GM23338 (cell line): ENCODE results near the gene MLH1. TPM values are rescaled to one million over a fixed set of nuclear protein-coding genes. Genes with fewer than 3 reads are reported as not detected.

Experiments used
- ATAC-seq: fragments of 200-7000 bp; cut with Tn5 transposase; 3 replicates; pipeline ENCODE4 v1.9.1; 2020
- DNase-seq: peaks from one replicate; pipeline ENCODE4 v3.0.0-alpha.2; 2015; ENCODE audit warnings: low spot score
- H2AFZ ChIP-seq: fragments of 200-600 bp; sonication (generic); 2 replicates; pipeline ENCODE4 v1.8.0; 2016; ENCODE audit warnings: antibody characterized with exemption, mild to moderate bottlenecking, moderate library complexity
- H3F3A ChIP-seq: fragments of 200-600 bp; sonication (generic); replicated peaks from 2 replicates; pipeline ENCODE4 v1.8.0; 2017; ENCODE audit warnings: antibody characterized with exemption, mixed run types, low read depth
- H3K27ac ChIP-seq: fragments of 200-600 bp; sonication (generic); 2 replicates; pipeline ENCODE4 v1.6.1; 2016; ENCODE audit warnings: low read depth
- H3K27me3 ChIP-seq: fragments of 200-600 bp; sonication (generic); 2 replicates; pipeline ENCODE4 v1.8.0; 2016; ENCODE audit warnings: mild to moderate bottlenecking, mixed run types, moderate library complexity; ENCODE audit not compliant: insufficient read depth
- H3K36me3 ChIP-seq: fragments of 200-600 bp; sonication (generic); 2 replicates; pipeline ENCODE4 v1.8.0; 2016; ENCODE audit warnings: mild to moderate bottlenecking; ENCODE audit not compliant: insufficient read depth
- H3K4me1 ChIP-seq: fragments of 200-600 bp; sonication (generic); 2 replicates; pipeline ENCODE4 v1.8.0; 2016; ENCODE audit warnings: mild to moderate bottlenecking, moderate library complexity; ENCODE audit not compliant: insufficient read depth
- H3K4me2 ChIP-seq: fragments of 200-600 bp; sonication (generic); 2 replicates; pipeline ENCODE4 v1.7.1; 2017; ENCODE audit warnings: mixed run types
- H3K4me3 ChIP-seq: fragments of 200-600 bp; sonication (generic); 2 replicates; pipeline ENCODE4 v1.6.1; 2016; ENCODE audit warnings: mixed run types
- H3K79me2 ChIP-seq: fragments of 200-600 bp; sonication (generic); replicated peaks from 2 replicates; pipeline ENCODE4 v1.8.0; 2017; ENCODE audit warnings: mild to moderate bottlenecking; ENCODE audit not compliant: insufficient read depth
- H3K9me2 ChIP-seq: fragments of 200-600 bp; sonication (generic); 2 replicates; pipeline ENCODE4 v1.8.0; 2017; ENCODE audit not compliant: insufficient read depth
- H4K20me1 ChIP-seq: fragments of 200-600 bp; sonication (generic); replicated peaks from 2 replicates; pipeline ENCODE4 v1.8.0; 2017; ENCODE audit warnings: mild to moderate bottlenecking; ENCODE audit not compliant: insufficient read depth
- H3K27ac Mint-ChIP-seq: 2 replicates; pipeline ENCODE4 v1.8.0; 2020; ENCODE audit warnings: inconsistent platforms, mild to moderate bottlenecking, moderate library complexity, mixed read lengths
- H3K27me3 Mint-ChIP-seq: 3 replicates; pipeline ENCODE4 v1.8.0; 2022; ENCODE audit warnings: low read depth, mild to moderate bottlenecking, moderate library complexity, mixed read lengths, inconsistent platforms; ENCODE audit not compliant: insufficient read depth, poor library complexity
- H3K36me3 Mint-ChIP-seq: 3 replicates; pipeline ENCODE4 v1.8.0; 2021; ENCODE audit warnings: low read depth, mild to moderate bottlenecking, inconsistent platforms, moderate library complexity, mixed read lengths
- H3K4me1 Mint-ChIP-seq: 3 replicates; pipeline ENCODE4 v1.8.0; 2020; ENCODE audit warnings: mild to moderate bottlenecking, inconsistent platforms, mixed read lengths
- H3K4me3 Mint-ChIP-seq: 3 replicates; pipeline ENCODE4 v1.8.0; 2021; ENCODE audit warnings: moderate library complexity, mild to moderate bottlenecking, inconsistent platforms, mixed read lengths
- H3K9me3 Mint-ChIP-seq: 3 replicates; pipeline ENCODE4 v1.8.0; 2020; ENCODE audit warnings: moderate library complexity, mild to moderate bottlenecking, inconsistent platforms, mixed read lengths
- CREB1 ChIP-seq: fragments of 250-450 bp; sonication (Bioruptor Pico); IDR thresholded peaks from 2 replicates; pipeline ENCODE4 v1.5.0; 2020; ENCODE audit warnings: low read depth, mild to moderate bottlenecking, moderate library complexity
- EZH2 ChIP-seq: fragments of 200-600 bp; sonication (generic); IDR thresholded peaks from one replicate; pipeline ENCODE4 v1.8.0; 2017; ENCODE audit warnings: antibody characterized with exemption, mild to moderate bottlenecking, low read depth; ENCODE audit not compliant: unreplicated experiment
- EZH2phosphoT487 ChIP-seq: fragments of 200-600 bp; sonication (generic); IDR thresholded peaks from one replicate; pipeline ENCODE4 v1.8.1; 2018; ENCODE audit warnings: antibody characterized with exemption; ENCODE audit not compliant: unreplicated experiment
- JUNB ChIP-seq: IDR thresholded peaks from one replicate; pipeline ENCODE4 v1.6.1; 2016; ENCODE audit warnings: antibody characterized with exemption; ENCODE audit not compliant: unreplicated experiment
- NANOG ChIP-seq: IDR thresholded peaks from 2 replicates; pipeline ENCODE4 v1.6.1; 2016; ENCODE audit warnings: antibody characterized with exemption, borderline replicate concordance
- POLR2AphosphoS5 ChIP-seq: IDR thresholded peaks from 2 replicates; pipeline ENCODE4 v1.6.1; 2016; ENCODE audit warnings: antibody characterized with exemption, low read depth
- STAT1 ChIP-seq: IDR thresholded peaks from one replicate; pipeline ENCODE4 v1.6.1; 2016; ENCODE audit warnings: antibody characterized with exemption; ENCODE audit not compliant: unreplicated experiment
- ZNF114 ChIP-seq: fragments of 250-450 bp; sonication (Bioruptor Pico); IDR thresholded peaks from 2 replicates; pipeline ENCODE4 v1.5.0; 2020; ENCODE audit warnings: mild to moderate bottlenecking, moderate library complexity
- ZNF331 ChIP-seq: fragments of 250-450 bp; sonication (Bioruptor Pico); IDR thresholded peaks from 2 replicates; pipeline ENCODE4 v1.5.0; 2020; ENCODE audit warnings: low read depth, mild to moderate bottlenecking, moderate library complexity
- polyA plus RNA-seq: library from polyadenylated mRNA; unstranded; fragments of >200 nt; fragmentation: Nextera tagmentation; extraction: Ambion mirVana; gene quantifications from 2 replicates; pipeline ENCODE4 v1.2.1, GENCODE V29; 2016
- total RNA-seq: library from RNA; depleted of rRNA; stranded (reverse); fragments of >200 nt; shearing (Covaris generic); gene quantifications from 2 replicates; pipeline ENCODE4 v1.2.3, GENCODE V29; 2014
- TF ChIP-seq, protein P1 (sequence below): IDR thresholded peaks from 2 replicates; pipeline ENCODE4 v1.6.1; 2016; ENCODE audit warnings: antibody characterized with exemption
- TF ChIP-seq, protein P2 (sequence below), 2 experiments: fragments of 200-600 bp in 1 of 2; sonication (generic) in 1 of 2; conservative IDR thresholded peaks; 2 replicates each; pipeline versions ENCODE4 v1.5.1 to v1.6.1; 2016 to 2017; ENCODE audit warnings: antibody characterized with exemption in 2 of 2, low read depth in 2 of 2, mild to moderate bottlenecking in 2 of 2, moderate library complexity in 1 of 2
- TF ChIP-seq, protein P3 (sequence below): fragments of 250-450 bp; sonication (Bioruptor Pico); IDR thresholded peaks from 2 replicates; pipeline ENCODE4 v1.5.0; 2020; ENCODE audit warnings: mild to moderate bottlenecking, moderate library complexity
- TF ChIP-seq, protein P4 (sequence below): IDR thresholded peaks from one replicate; pipeline ENCODE4 v1.6.1; 2018; ENCODE audit warnings: antibody characterized with exemption; ENCODE audit not compliant: unreplicated experiment

MLH1 gene
- total and polyA plus RNA-seq, 2 experiments from 2014 or later = 31.7 to 58.0 TPM

DNA sequence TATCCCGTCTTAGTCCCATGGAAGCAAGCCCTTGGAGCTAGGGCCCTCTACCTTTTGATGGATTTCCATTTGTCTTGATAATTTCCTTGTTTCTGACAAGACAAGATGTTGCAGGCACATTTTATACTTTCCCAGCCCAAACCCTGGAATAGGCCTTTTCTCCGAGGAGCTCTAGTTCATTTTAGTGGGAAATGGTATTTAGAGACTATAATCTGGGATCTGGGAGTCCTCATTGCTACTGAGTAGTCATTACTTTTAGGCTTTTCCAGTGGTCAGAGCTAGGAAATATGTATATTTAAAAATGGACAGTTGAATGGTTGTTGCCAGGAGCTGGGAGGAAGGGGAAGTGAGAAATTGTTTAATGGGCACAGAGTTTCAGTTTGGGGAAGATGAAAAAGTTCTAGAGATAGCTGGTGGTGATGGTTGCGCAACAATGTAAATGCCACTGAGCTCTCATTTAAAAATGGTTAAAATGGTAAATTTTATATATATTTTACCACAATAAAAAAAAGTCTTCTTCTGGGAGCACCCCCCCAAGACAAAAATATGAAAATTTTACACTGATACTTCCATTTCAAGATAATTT, 31.6 kb downstream of the MLH1 start:
- no peaks in the 10 kb centered on the region for H3K27me3 ChIP-seq
- H3K36me3 ChIP-seq = peaks cover 46% of the 10 kb centered on the region
- Mint-ChIP-seq H3K4me1 (no peaks in the 10 kb centered on the region), H3K4me3 (no peak overlapping the region), H3K27me3 (peaks cover 3% of the 10 kb centered on the region), H3K27ac (no peak overlapping the region), H3K9me3 (peaks cover 2% of the 10 kb centered on the region; the same call in 2 of the 3 replicates), H3K36me3 (peaks cover 88% of the 10 kb centered on the region)
- H3K4me2 ChIP-seq = no peak overlapping the region
- ATAC-seq (no peak), DNase-seq (no peak)
- TF ChIP-seq STAT1 (no peak), ZNF114 (CRISPR knock-in tag) (no peak), NANOG (no peak), ZNF331 (no peak), EZH2phosphoT487 (no peak), JUNB (no peak), EZH2 (no peak), CREB1 (CRISPR knock-in tag) (no peak), POLR2AphosphoS5 (no peak)
- TF ChIP-seq, protein P1, sequence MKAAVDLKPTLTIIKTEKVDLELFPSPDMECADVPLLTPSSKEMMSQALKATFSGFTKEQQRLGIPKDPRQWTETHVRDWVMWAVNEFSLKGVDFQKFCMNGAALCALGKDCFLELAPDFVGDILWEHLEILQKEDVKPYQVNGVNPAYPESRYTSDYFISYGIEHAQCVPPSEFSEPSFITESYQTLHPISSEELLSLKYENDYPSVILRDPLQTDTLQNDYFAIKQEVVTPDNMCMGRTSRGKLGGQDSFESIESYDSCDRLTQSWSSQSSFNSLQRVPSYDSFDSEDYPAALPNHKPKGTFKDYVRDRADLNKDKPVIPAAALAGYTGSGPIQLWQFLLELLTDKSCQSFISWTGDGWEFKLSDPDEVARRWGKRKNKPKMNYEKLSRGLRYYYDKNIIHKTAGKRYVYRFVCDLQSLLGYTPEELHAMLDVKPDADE = no peak
- TF ChIP-seq, protein P2, sequence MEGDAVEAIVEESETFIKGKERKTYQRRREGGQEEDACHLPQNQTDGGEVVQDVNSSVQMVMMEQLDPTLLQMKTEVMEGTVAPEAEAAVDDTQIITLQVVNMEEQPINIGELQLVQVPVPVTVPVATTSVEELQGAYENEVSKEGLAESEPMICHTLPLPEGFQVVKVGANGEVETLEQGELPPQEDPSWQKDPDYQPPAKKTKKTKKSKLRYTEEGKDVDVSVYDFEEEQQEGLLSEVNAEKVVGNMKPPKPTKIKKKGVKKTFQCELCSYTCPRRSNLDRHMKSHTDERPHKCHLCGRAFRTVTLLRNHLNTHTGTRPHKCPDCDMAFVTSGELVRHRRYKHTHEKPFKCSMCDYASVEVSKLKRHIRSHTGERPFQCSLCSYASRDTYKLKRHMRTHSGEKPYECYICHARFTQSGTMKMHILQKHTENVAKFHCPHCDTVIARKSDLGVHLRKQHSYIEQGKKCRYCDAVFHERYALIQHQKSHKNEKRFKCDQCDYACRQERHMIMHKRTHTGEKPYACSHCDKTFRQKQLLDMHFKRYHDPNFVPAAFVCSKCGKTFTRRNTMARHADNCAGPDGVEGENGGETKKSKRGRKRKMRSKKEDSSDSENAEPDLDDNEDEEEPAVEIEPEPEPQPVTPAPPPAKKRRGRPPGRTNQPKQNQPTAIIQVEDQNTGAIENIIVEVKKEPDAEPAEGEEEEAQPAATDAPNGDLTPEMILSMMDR (conservative IDR thresholded peaks at IDR 0.05; ENCODE audit: low read depth in 2 of 2) = no peak
- TF ChIP-seq, protein P3, sequence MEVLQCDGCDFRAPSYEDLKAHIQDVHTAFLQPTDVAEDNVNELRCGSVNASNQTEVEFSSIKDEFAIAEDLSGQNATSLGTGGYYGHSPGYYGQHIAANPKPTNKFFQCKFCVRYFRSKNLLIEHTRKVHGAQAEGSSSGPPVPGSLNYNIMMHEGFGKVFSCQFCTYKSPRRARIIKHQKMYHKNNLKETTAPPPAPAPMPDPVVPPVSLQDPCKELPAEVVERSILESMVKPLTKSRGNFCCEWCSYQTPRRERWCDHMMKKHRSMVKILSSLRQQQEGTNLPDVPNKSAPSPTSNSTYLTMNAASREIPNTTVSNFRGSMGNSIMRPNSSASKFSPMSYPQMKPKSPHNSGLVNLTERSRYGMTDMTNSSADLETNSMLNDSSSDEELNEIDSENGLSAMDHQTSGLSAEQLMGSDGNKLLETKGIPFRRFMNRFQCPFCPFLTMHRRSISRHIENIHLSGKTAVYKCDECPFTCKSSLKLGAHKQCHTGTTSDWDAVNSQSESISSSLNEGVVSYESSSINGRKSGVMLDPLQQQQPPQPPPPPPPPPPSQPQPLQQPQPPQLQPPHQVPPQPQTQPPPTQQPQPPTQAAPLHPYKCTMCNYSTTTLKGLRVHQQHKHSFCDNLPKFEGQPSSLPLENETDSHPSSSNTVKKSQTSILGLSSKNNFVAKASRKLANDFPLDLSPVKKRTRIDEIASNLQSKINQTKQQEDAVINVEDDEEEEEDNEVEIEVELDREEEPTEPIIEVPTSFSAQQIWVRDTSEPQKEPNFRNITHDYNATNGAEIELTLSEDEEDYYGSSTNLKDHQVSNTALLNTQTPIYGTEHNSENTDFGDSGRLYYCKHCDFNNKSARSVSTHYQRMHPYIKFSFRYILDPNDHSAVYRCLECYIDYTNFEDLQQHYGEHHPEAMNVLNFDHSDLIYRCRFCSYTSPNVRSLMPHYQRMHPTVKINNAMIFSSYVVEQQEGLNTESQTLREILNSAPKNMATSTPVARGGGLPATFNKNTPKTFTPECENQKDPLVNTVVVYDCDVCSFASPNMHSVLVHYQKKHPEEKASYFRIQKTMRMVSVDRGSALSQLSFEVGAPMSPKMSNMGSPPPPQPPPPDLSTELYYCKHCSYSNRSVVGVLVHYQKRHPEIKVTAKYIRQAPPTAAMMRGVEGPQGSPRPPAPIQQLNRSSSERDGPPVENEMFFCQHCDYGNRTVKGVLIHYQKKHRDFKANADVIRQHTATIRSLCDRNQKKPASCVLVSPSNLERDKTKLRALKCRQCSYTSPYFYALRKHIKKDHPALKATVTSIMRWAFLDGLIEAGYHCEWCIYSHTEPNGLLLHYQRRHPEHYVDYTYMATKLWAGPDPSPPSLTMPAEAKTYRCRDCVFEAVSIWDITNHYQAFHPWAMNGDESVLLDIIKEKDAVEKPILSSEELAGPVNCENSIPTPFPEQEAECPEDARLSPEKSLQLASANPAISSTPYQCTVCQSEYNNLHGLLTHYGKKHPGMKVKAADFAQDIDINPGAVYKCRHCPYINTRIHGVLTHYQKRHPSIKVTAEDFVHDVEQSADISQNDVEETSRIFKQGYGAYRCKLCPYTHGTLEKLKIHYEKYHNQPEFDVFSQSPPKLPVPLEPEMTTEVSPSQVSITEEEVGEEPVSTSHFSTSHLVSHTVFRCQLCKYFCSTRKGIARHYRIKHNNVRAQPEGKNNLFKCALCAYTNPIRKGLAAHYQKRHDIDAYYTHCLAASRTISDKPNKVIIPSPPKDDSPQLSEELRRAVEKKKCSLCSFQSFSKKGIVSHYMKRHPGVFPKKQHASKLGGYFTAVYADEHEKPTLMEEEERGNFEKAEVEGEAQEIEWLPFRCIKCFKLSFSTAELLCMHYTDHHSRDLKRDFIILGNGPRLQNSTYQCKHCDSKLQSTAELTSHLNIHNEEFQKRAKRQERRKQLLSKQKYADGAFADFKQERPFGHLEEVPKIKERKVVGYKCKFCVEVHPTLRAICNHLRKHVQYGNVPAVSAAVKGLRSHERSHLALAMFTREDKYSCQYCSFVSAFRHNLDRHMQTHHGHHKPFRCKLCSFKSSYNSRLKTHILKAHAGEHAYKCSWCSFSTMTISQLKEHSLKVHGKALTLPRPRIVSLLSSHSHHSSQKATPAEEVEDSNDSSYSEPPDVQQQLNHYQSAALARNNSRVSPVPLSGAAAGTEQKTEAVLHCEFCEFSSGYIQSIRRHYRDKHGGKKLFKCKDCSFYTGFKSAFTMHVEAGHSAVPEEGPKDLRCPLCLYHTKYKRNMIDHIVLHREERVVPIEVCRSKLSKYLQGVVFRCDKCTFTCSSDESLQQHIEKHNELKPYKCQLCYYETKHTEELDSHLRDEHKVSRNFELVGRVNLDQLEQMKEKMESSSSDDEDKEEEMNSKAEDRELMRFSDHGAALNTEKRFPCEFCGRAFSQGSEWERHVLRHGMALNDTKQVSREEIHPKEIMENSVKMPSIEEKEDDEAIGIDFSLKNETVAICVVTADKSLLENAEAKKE (CRISPR knock-in tag) = no peak
- TF ChIP-seq, protein P4, sequence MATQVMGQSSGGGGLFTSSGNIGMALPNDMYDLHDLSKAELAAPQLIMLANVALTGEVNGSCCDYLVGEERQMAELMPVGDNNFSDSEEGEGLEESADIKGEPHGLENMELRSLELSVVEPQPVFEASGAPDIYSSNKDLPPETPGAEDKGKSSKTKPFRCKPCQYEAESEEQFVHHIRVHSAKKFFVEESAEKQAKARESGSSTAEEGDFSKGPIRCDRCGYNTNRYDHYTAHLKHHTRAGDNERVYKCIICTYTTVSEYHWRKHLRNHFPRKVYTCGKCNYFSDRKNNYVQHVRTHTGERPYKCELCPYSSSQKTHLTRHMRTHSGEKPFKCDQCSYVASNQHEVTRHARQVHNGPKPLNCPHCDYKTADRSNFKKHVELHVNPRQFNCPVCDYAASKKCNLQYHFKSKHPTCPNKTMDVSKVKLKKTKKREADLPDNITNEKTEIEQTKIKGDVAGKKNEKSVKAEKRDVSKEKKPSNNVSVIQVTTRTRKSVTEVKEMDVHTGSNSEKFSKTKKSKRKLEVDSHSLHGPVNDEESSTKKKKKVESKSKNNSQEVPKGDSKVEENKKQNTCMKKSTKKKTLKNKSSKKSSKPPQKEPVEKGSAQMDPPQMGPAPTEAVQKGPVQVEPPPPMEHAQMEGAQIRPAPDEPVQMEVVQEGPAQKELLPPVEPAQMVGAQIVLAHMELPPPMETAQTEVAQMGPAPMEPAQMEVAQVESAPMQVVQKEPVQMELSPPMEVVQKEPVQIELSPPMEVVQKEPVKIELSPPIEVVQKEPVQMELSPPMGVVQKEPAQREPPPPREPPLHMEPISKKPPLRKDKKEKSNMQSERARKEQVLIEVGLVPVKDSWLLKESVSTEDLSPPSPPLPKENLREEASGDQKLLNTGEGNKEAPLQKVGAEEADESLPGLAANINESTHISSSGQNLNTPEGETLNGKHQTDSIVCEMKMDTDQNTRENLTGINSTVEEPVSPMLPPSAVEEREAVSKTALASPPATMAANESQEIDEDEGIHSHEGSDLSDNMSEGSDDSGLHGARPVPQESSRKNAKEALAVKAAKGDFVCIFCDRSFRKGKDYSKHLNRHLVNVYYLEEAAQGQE = no peak
- H3K79me2 ChIP-seq = no peaks in the 10 kb centered on the region
- H3K9me2 ChIP-seq = no peaks in the 10 kb centered on the region
- no peak overlapping the region for H2AFZ ChIP-seq
- no peaks in the 10 kb centered on the region for H3K4me1 ChIP-seq
- H3K27ac ChIP-seq = no peak overlapping the region
- H4K20me1 ChIP-seq = peaks cover 4% of the 10 kb centered on the region; the same call in 1 of the 2 replicates
- no peak overlapping the region for H3K4me3 ChIP-seq
- no peaks in the 10 kb centered on the region for H3F3A ChIP-seq
